KMS-11 (cell line): ENCODE results near the gene HELT.

Source experiments
- H2AFZ ChIP-seq: fragments of 200-600 bp; sonication (generic); 2 replicates; pipeline ENCODE4 v1.6.1; 2016; ENCODE audit warnings: antibody characterized with exemption, mixed run types, low read depth
- H3K27ac ChIP-seq: fragments of 200-600 bp; sonication (generic); 2 replicates; pipeline ENCODE4 v1.6.1; 2016; ENCODE audit warnings: mild to moderate bottlenecking, mixed run types
- H3K27me3 ChIP-seq: fragments of 200-600 bp; sonication (generic); 2 replicates; pipeline ENCODE4 v1.6.1; 2017; ENCODE audit warnings: mild to moderate bottlenecking, low read depth, mixed run types, moderate library complexity; ENCODE audit not compliant: insufficient read depth
- H3K36me3 ChIP-seq: fragments of 200-600 bp; sonication (generic); 2 replicates; pipeline ENCODE4 v1.6.1; 2017; ENCODE audit warnings: mild to moderate bottlenecking, mixed run types; ENCODE audit not compliant: insufficient read depth
- H3K4me1 ChIP-seq: fragments of 200-600 bp; sonication (generic); 2 replicates; pipeline ENCODE4 v1.6.1; 2016; ENCODE audit warnings: mild to moderate bottlenecking, low read depth, mixed run types; ENCODE audit not compliant: poor library complexity, severe bottlenecking
- H3K4me2 ChIP-seq: fragments of 200-600 bp; sonication (generic); 2 replicates; pipeline ENCODE4 v1.7.0; 2016; ENCODE audit warnings: mild to moderate bottlenecking, mixed run types
- H3K4me3 ChIP-seq: fragments of 200-600 bp; sonication (generic); IDR thresholded peaks from 2 replicates; pipeline ENCODE4 v1.6.1; 2017; ENCODE audit warnings: low read depth, low read length, mixed read lengths; ENCODE audit not compliant: insufficient read depth
- H3K79me2 ChIP-seq: fragments of 200-600 bp; sonication (generic); 2 replicates; pipeline ENCODE4 v1.6.1; 2016; ENCODE audit warnings: low read depth, mixed run types; ENCODE audit not compliant: insufficient read depth
- H3K9ac ChIP-seq: fragments of 200-600 bp; sonication (generic); 2 replicates; pipeline ENCODE4 v1.6.1; 2016; ENCODE audit warnings: mild to moderate bottlenecking, mixed run types
- H4K20me1 ChIP-seq: fragments of 200-600 bp; sonication (generic); 2 replicates; pipeline ENCODE4 v1.6.1; 2016; ENCODE audit warnings: mild to moderate bottlenecking, mixed run types; ENCODE audit not compliant: insufficient read depth
- TF ChIP-seq, protein P1 (sequence below): fragments of 200-600 bp; sonication (generic); conservative IDR thresholded peaks from 2 replicates; pipeline ENCODE4 v1.6.1; 2017; ENCODE audit warnings: low read depth, mild to moderate bottlenecking, antibody characterized with exemption, low read length, moderate library complexity, mixed read lengths

The HELT gene

DNA sequence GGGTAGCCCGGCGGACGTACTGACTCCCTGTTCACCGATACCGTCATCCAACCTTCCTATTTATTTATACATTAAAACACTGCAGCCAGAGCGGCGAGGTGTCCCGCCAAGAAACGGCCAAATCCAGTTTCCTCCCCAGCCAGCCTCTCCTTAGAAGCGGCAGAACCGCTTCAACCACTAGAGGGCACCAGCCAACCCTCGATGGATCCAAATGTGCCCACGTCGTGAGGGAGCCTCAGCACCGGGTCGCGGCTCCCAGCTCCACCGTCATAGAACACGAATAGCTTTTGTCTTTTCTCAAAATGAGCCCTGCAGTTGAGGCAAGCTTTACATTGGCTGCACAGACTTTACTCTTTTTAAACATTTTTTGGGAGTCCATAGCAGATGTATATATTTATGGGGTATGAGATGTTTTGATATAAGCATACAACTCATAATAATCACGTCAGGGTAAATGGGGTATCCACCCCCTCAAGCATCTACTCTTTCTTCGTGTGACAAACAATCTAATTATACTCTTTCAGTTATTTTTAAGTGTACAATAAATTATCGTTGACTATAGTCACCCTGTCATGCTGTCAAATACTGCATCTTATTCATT lies 13.0 kb upstream of the HELT start:
- H3K4me3 ChIP-seq = no peak overlapping the region
- H3K79me2 ChIP-seq = no peaks in the 10 kb centered on the region
- peak overlapping the region; percentile 51 for H3K4me2 ChIP-seq
- no peaks in the 10 kb centered on the region for H3K36me3 ChIP-seq
- no peak overlapping the region for H3K27ac ChIP-seq
- H3K9ac ChIP-seq = no peak overlapping the region; the same call in 1 of the 2 replicates
- H4K20me1 ChIP-seq = no peaks in the 10 kb centered on the region
- peaks cover 5% of the 10 kb centered on the region for H3K4me1 ChIP-seq
- TF ChIP-seq, protein P1, sequence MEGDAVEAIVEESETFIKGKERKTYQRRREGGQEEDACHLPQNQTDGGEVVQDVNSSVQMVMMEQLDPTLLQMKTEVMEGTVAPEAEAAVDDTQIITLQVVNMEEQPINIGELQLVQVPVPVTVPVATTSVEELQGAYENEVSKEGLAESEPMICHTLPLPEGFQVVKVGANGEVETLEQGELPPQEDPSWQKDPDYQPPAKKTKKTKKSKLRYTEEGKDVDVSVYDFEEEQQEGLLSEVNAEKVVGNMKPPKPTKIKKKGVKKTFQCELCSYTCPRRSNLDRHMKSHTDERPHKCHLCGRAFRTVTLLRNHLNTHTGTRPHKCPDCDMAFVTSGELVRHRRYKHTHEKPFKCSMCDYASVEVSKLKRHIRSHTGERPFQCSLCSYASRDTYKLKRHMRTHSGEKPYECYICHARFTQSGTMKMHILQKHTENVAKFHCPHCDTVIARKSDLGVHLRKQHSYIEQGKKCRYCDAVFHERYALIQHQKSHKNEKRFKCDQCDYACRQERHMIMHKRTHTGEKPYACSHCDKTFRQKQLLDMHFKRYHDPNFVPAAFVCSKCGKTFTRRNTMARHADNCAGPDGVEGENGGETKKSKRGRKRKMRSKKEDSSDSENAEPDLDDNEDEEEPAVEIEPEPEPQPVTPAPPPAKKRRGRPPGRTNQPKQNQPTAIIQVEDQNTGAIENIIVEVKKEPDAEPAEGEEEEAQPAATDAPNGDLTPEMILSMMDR = peak; percentile 95
- H2AFZ ChIP-seq = peak overlapping the region; percentile 63
- H3K27me3 ChIP-seq = no peaks in the 10 kb centered on the region

DNA sequence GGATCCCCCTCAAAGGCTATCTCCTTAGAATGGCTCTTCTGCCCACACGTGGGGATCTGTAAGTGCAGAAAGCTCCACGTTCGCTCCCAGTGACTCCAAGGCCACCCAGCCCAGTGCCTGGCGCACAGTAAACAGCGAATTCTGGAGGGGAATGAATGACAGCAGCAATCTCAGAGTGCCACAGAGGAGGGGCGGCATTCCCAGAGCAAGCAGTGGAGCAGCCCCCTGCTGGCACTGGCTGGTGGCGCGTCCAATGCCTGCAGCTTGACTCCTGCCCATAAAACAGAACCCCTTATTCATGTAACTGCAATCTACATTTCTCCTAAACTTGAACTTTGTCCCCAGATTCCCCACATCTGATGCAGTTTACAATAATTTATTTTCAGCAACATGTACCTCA lies 6.9 kb upstream of the HELT start:
- Histone ChIP-seq H3K27ac (no peak overlapping the region), H3K4me3 (no peak overlapping the region), H3K79me2 (no peaks in the 10 kb centered on the region), H3K27me3 (no peaks in the 10 kb centered on the region), H4K20me1 (no peaks in the 10 kb centered on the region), H3K4me1 (no peaks in the 10 kb centered on the region), H3K36me3 (no peaks in the 10 kb centered on the region), H3K9ac (no peak overlapping the region), H3K4me2 (no peak overlapping the region), H2AFZ (no peak overlapping the region)
- TF ChIP-seq, protein P1 = peak; percentile 76

DNA sequence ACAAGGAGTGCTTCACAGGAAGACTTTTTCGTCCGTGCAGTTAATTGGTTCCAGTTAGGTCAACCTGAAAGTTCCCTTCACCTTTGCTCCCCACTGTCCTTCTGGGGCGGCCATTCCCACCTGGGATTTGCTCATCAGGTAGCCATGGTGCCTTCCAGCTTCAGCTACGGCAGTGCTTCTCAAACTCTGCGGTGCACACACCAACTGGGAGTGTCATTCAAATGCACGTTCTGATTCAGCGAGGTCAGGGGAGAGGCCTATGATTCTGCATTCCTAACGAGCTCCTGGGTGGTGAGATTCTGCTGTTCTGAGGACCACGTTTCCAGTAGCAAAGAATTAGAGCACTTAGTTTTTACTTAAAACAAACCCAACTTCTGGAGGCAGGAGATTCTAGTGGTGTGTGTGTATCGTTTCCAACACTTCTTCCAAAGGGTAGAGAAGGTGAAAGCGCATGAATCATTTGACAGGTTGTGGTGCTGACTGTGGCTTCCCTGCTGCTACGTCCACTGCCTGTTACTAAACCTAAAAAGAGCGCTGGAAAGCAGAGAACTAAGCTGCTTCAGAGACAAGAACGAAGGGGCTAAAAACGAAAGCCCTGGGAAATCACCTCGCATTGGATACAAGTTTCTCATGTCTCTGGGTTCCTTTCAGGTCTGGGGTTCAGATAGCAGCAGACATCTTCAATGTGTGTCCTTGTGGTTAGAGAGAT lies 4.7 kb upstream of the HELT start:
- no peak overlapping the region for H3K4me2 ChIP-seq
- H3K27me3 ChIP-seq = peaks cover 16% of the 10 kb centered on the region
- H2AFZ ChIP-seq = no peak overlapping the region
- H3K4me1 ChIP-seq = peaks cover 14% of the 10 kb centered on the region
- no peak overlapping the region for H3K4me3 ChIP-seq
- H3K9ac ChIP-seq = no peak overlapping the region
- H4K20me1 ChIP-seq = no peaks in the 10 kb centered on the region
- H3K79me2 ChIP-seq = no peaks in the 10 kb centered on the region
- TF ChIP-seq, protein P1 = no peak
- no peaks in the 10 kb centered on the region for H3K36me3 ChIP-seq
- H3K27ac ChIP-seq = no peak overlapping the region

DNA sequence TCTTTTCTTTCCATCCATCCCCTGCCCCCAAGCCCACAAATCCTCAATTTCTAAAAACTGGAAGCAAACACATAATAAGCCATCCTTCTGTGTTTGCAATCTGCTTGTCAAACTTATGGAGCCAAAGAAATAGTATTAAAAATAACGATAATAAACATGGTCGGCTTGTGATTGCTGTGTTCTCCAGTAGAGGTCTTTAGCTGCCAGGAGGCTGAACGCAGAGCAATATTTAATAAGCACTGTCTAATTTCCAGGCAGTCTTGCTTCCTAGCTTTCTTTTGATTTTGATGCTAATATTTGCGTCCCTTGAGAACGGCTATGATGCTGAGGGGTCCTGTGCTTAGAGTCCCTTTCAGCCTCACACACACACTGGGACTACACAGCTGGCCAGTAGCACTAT lies 3.2 kb upstream of the HELT start:
- Histone ChIP-seq H3K27me3 (peaks cover 18% of the 10 kb centered on the region), H3K4me1 (peaks cover 16% of the 10 kb centered on the region), H3K79me2 (no peaks in the 10 kb centered on the region), H2AFZ (no peak overlapping the region), H3K27ac (no peak overlapping the region), H3K4me3 (no peak overlapping the region), H4K20me1 (no peaks in the 10 kb centered on the region), H3K4me2 (no peak overlapping the region), H3K36me3 (no peaks in the 10 kb centered on the region), H3K9ac (no peak overlapping the region)
- TF ChIP-seq, protein P1 = no peak
